Keratinocyte (primary cell): ENCODE measurements around the gene CLEC6A. TPM values are rescaled to one million over a fixed set of nuclear protein-coding genes. Genes with fewer than 3 reads are reported as not detected.

Experiments
- DNase-seq: peaks from one replicate; pipeline ENCODE4 v3.0.0-alpha.2; 2011; ENCODE audit warnings: low read depth, missing footprints, low spot score
- FAIRE-seq: peaks from 2 replicates; lab custom pipeline; 2011; peaks lifted over from hg19 to GRCh38; lab: Jason Lieb, UNC
- H2AFZ ChIP-seq: 2 replicates; pipeline ENCODE4 v1.6.0; 2012; ENCODE audit warnings: low read length, control low read depth, inconsistent platforms; ENCODE audit not compliant: control insufficient read depth
- H3K27ac ChIP-seq: 2 replicates; pipeline ENCODE4 v1.5.1; 2011; ENCODE audit warnings: low read length; ENCODE audit not compliant: control insufficient read depth, insufficient read depth
- H3K27me3 ChIP-seq: 3 replicates; pipeline ENCODE4 v1.6.0; 2011; ENCODE audit warnings: low read length; ENCODE audit not compliant: control insufficient read depth, insufficient read depth; ENCODE audit errors: extremely low read depth
- H3K36me3 ChIP-seq, 2 experiments: 2 replicates in 1 of 2; 3 replicates in 1 of 2; pipeline ENCODE4 v1.5.1; 2011; ENCODE audit warnings: low read length in 2 of 2, mild to moderate bottlenecking in 1 of 2; ENCODE audit not compliant: control insufficient read depth in 2 of 2, insufficient read depth in 2 of 2; ENCODE audit errors: extremely low read depth in 1 of 2
- H3K4me1 ChIP-seq: 3 replicates; pipeline ENCODE4 v1.5.1; 2011; ENCODE audit warnings: low read length; ENCODE audit not compliant: control insufficient read depth, insufficient read depth; ENCODE audit errors: extremely low read depth
- H3K4me2 ChIP-seq: 3 replicates; pipeline ENCODE4 v1.6.0; 2011; ENCODE audit warnings: low read depth, low read length; ENCODE audit not compliant: control insufficient read depth, insufficient read depth; ENCODE audit errors: extremely low read depth
- H3K4me3 ChIP-seq, 3 experiments: fragments of 200-600 bp in 1 of 3; sonication (generic) in 1 of 3; 2 replicates in 2 of 3; 3 replicates in 1 of 3; pipeline ENCODE4 v1.5.1; 2011 to 2016; ENCODE audit warnings: low read length in 3 of 3, mild to moderate bottlenecking in 3 of 3, control low read depth in 2 of 3, inconsistent platforms in 1 of 3, low read depth in 1 of 3, mixed read lengths in 1 of 3, mixed run types in 1 of 3, moderate library complexity in 1 of 3; ENCODE audit not compliant: control insufficient read depth in 2 of 3, insufficient read depth in 2 of 3; ENCODE audit errors: extremely low read depth in 1 of 3
- H3K79me2 ChIP-seq: 2 replicates; pipeline ENCODE4 v1.6.0; 2012; ENCODE audit warnings: low read length; ENCODE audit not compliant: control insufficient read depth, insufficient read depth
- H3K9ac ChIP-seq: 3 replicates; pipeline ENCODE4 v1.6.0; 2011; ENCODE audit warnings: low read length; ENCODE audit not compliant: control insufficient read depth, insufficient read depth; ENCODE audit errors: extremely low read depth
- H3K9me1 ChIP-seq: 3 replicates; pipeline ENCODE4 v1.6.0; 2011; ENCODE audit warnings: low read length; ENCODE audit not compliant: control insufficient read depth, insufficient read depth; ENCODE audit errors: extremely low read depth
- H3K9me3 ChIP-seq: 2 replicates; pipeline ENCODE4 v1.5.1; 2012; ENCODE audit warnings: low read depth, low read length; ENCODE audit not compliant: control insufficient read depth
- H4K20me1 ChIP-seq: 3 replicates; pipeline ENCODE4 v1.6.0; 2011; ENCODE audit warnings: low read length; ENCODE audit not compliant: control insufficient read depth, insufficient read depth; ENCODE audit errors: extremely low read depth
- CTCF ChIP-seq, 3 experiments: IDR thresholded peaks in 1 of 3; conservative IDR thresholded peaks in 1 of 3; optimal IDR thresholded peaks in 1 of 3; 2 replicates in 2 of 3; 3 replicates in 1 of 3; pipeline versions ENCODE3 to v1.5.1; 2011; ENCODE audit warnings: low read length in 3 of 3, mild to moderate bottlenecking in 3 of 3, moderate library complexity in 2 of 3, control low read depth in 1 of 3, inconsistent platforms in 1 of 3; ENCODE audit not compliant: insufficient read depth in 2 of 3; ENCODE audit errors: extremely low read depth in 1 of 3
- EZH2 ChIP-seq: IDR thresholded peaks from one replicate; pipeline ENCODE4 v1.6.1; 2012; ENCODE audit warnings: inconsistent platforms, mild to moderate bottlenecking, low read length, moderate library complexity
- dilution Hi-C: fragments of 300-500 bp; cut with MboI; formaldehyde crosslinking; loops from one replicate; pipeline ENCODE4 v1.7.0; 2020; ENCODE audit warnings: low sequenced_read_pairs; ENCODE audit not compliant: extremely low pct_ligation_motif_present
- polyA plus RNA-seq, 5 experiments: library from polyadenylated mRNA; depleted of rRNA in 3 of 5; stranded (reverse) in 3 of 5; stranded (forward) in 1 of 5; unstranded in 1 of 5; fragments of >200 nt; gene quantifications; 1 replicate in 1 of 5; 2 replicates in 3 of 5; 3 replicates in 1 of 5; pipeline versions ENCODE4 v1.2.1 to v1.2.3, GENCODE V29; 2011 to 2012; ENCODE audit warnings: missing spikeins in 2 of 5, low read depth in 1 of 5, low replicate concordance in 1 of 5
- small RNA-seq, 3 experiments: library from RNA; depleted of rRNA; stranded (forward); fragments of <200 nt; gene quantifications; one replicate each; pipeline ENCODE3, GENCODE V24; 2012; ENCODE audit warnings: low read depth in 3 of 3, low replicate concordance in 1 of 3; ENCODE audit not compliant: insufficient read length in 3 of 3

Gene CLEC6A
- polyA plus RNA-seq, 1 donor (not counting 4 experiments of a cell fraction or from before 2014, with no cell fraction given): not detected

GRCh38 chr12:8519171-8519570, 63.4 kb downstream of the CLEC6A start:
- FAIRE-seq: no peak
- Histone ChIP-seq H3K27ac (no peak overlapping the region), H3K9me1 (no peaks in the 10 kb centered on the region), H3K9ac (no peak overlapping the region), H3K36me3 (no peaks in the 10 kb centered on the region), H3K27me3 (no peaks in the 10 kb centered on the region), H3K4me1 (no peaks in the 10 kb centered on the region), H3K4me3 (no peak overlapping the region), H3K9me3 (no peaks in the 10 kb centered on the region), H3K79me2 (no peaks in the 10 kb centered on the region), H4K20me1 (no peaks in the 10 kb centered on the region), H3K4me2 (no peak overlapping the region), H2AFZ (no peak overlapping the region)
- TF ChIP-seq EZH2: no peak
- TF ChIP-seq CTCF (optimal IDR thresholded peaks at IDR 0.05 in 1 of 3, IDR thresholded peaks at IDR 0.05 in 1 of 3, conservative IDR thresholded peaks at IDR 0.05 in 1 of 3; ENCODE audit: extremely low read depth in 1 of 3, insufficient read depth in 2 of 3, low read length in 3 of 3): no peak
- dilution Hi-C loops: no loop called here
- DNase-seq: no peak

- no peak overlapping the region for H3K9ac ChIP-seq
- dilution Hi-C loops: no loop called here
- no peaks in the 10 kb centered on the region for H3K9me1 ChIP-seq
- DNase-seq: no peak
- no peak overlapping the region for H2AFZ ChIP-seq
- H3K36me3 ChIP-seq: no peaks in the 10 kb centered on the region
- no peaks in the 10 kb centered on the region for H4K20me1 ChIP-seq
- FAIRE-seq: no peak
- H3K27me3 ChIP-seq: no peaks in the 10 kb centered on the region
- no peaks in the 10 kb centered on the region for H3K9me3 ChIP-seq
- H3K4me3 ChIP-seq: no peak overlapping the region
- TF ChIP-seq EZH2: no peak
- no peak for TF ChIP-seq CTCF (optimal IDR thresholded peaks at IDR 0.05 in 1 of 3, IDR thresholded peaks at IDR 0.05 in 1 of 3, conservative IDR thresholded peaks at IDR 0.05 in 1 of 3; ENCODE audit: extremely low read depth in 1 of 3, insufficient read depth in 2 of 3, low read length in 3 of 3)
- H3K4me1 ChIP-seq: no peaks in the 10 kb centered on the region
- H3K27ac ChIP-seq: no peak overlapping the region
- no peaks in the 10 kb centered on the region for H3K79me2 ChIP-seq
- no peak overlapping the region for H3K4me2 ChIP-seq
Measured at GRCh38 chr12:8527250-8528130, 71.7 kb downstream of the CLEC6A start.

Small RNA genes lying within 50 kb of the gene (small RNA-seq; reads per million reads assigned to genes)
- 0 reads per million in 3 experiments for gene RNU6-275P

Other genes starting within 250 kb of the CLEC6A start
- gene FAM90A1, start 228.3 kb upstream of the CLEC6A start, polyA plus RNA-seq: 0.04 to 0.05 TPM in 2 of 3 replicates, not detected in the other
- not detected in 3 replicates for gene CLEC4D, start 57.5 kb downstream of the CLEC6A start, polyA plus RNA-seq
- gene CLEC4E, start 84.9 kb downstream of the CLEC6A start, polyA plus RNA-seq: not detected in 3 replicates
- gene AICDA, start 156.9 kb downstream of the CLEC6A start, polyA plus RNA-seq: not detected in 3 replicates
- gene MFAP5, start 206.9 kb downstream of the CLEC6A start, polyA plus RNA-seq: 295 to 394 TPM (median 317 TPM) in 3 replicates
- gene RIMKLB, start 242.0 kb downstream of the CLEC6A start, polyA plus RNA-seq: 25.4 to 51.1 TPM (median 31.6 TPM) in 3 replicates